BLaER1 treated with 17β-estradiol and CSF1 and Interleukin-3, amounts not matched to agents 10 nM and 100 nM (cell line): ENCODE measurements around the gene INS.

Experiments used
- H3K27ac ChIP-seq, 11 experiments: shearing (Covaris generic); formaldehyde crosslinking; 2 replicates each; pipeline ENCODE4 v1.8.1; 2022
- H3K27me3 ChIP-seq, 11 experiments: shearing (Covaris generic); formaldehyde crosslinking; 2 replicates each; pipeline ENCODE4 v1.8.1; 2022
- H3K36me3 ChIP-seq, 11 experiments: shearing (Covaris generic); formaldehyde crosslinking; 2 replicates each; pipeline ENCODE4 v1.8.1; 2022
- H3K4me1 ChIP-seq, 10 experiments: shearing (Covaris generic); formaldehyde crosslinking; 2 replicates each; pipeline ENCODE4 v1.8.1; 2022
- H3K4me2 ChIP-seq, 11 experiments: shearing (Covaris generic); formaldehyde crosslinking; 2 replicates each; pipeline ENCODE4 v1.8.1; 2022
- H3K4me3 ChIP-seq, 10 experiments: shearing (Covaris generic); formaldehyde crosslinking; 2 replicates each; pipeline ENCODE4 v1.8.1; 2022
- H3K9ac ChIP-seq, 11 experiments: shearing (Covaris generic); formaldehyde crosslinking; 2 replicates each; pipeline ENCODE4 v1.8.1; 2022
- H3K9me3 ChIP-seq, 11 experiments: shearing (Covaris generic); formaldehyde crosslinking; replicated peaks in 1 of 11; 2 replicates each; pipeline ENCODE4 v1.8.1; 2022
- H4K20me1 ChIP-seq, 11 experiments: shearing (Covaris generic); formaldehyde crosslinking; 2 replicates each; pipeline ENCODE4 v1.8.1; 2022
- Cebpa-rat ChIP-seq, 11 experiments: shearing (Covaris generic); IDR thresholded peaks; 2 replicates each; pipeline ENCODE4 v1.8.1; 2022

INS gene

GRCh38 chr11:2157294-2158040, 3.5 kb downstream of the INS start:
- TF ChIP-seq Cebpa-rat (IDR thresholded peaks at IDR 0.05) = no peak

GRCh38 chr11:2156416-2157182, 4.4 kb downstream of the INS start:
- peaks cover 0 to 22% (median 0%) of the 10 kb centered on the region in 11 experiments; a peak in 2 of 22 replicates for H3K27me3 ChIP-seq
- no peak overlapping the region for H3K27ac ChIP-seq
- H4K20me1 ChIP-seq = peaks cover 0 to 36% (median 0%) of the 10 kb centered on the region in 11 experiments; a peak in 7 of 22 replicates
- no peak overlapping the region for H3K4me2 ChIP-seq
- no peaks in the 10 kb centered on the region for H3K9me3 ChIP-seq
- TF ChIP-seq Cebpa-rat (IDR thresholded peaks at IDR 0.05) = no peak
- no peaks in the 10 kb centered on the region for H3K36me3 ChIP-seq
- H3K4me1 ChIP-seq = peaks cover 3 to 15% (median 8%) of the 10 kb centered on the region in 10 experiments; a peak in 17 of 20 replicates
- no peak overlapping the region for H3K4me3 ChIP-seq
- H3K9ac ChIP-seq = no peak overlapping the region

More at GRCh38 chr11:2157294-2158040, 3.5 kb downstream of the INS start:
- peaks cover 0 to 36% (median 0%) of the 10 kb centered on the region in 11 experiments; a peak in 7 of 22 replicates for H4K20me1 ChIP-seq
- no peaks in the 10 kb centered on the region for H3K9me3 ChIP-seq
- H3K4me2 ChIP-seq = no peak overlapping the region
- peaks cover 0 to 12% (median 4%) of the 10 kb centered on the region in 10 experiments; a peak in 7 of 20 replicates for H3K4me1 ChIP-seq
- H3K9ac ChIP-seq = no peak overlapping the region
- no peaks in the 10 kb centered on the region for H3K36me3 ChIP-seq
- H3K27me3 ChIP-seq = peaks cover 0 to 22% (median 0%) of the 10 kb centered on the region in 11 experiments; a peak in 2 of 22 replicates
- no peak overlapping the region for H3K4me3 ChIP-seq
- H3K27ac ChIP-seq = no peak overlapping the region

GRCh38 chr11:2155511-2155910, 5.5 kb downstream of the INS start:
- H3K27me3 ChIP-seq = peaks cover 7 to 26% (median 8%) of the 10 kb centered on the region in 11 experiments
- no peak for TF ChIP-seq Cebpa-rat (IDR thresholded peaks at IDR 0.05)
- peak overlapping the region in 2 of 11 experiments; percentile 18 to 20; a peak in 1 of 22 replicates for H3K9ac ChIP-seq

GRCh38 chr11:2154889-2155288, 6.1 kb downstream of the INS start:
- no peak overlapping the region for H3K27ac ChIP-seq
- TF ChIP-seq Cebpa-rat (IDR thresholded peaks at IDR 0.05) = no peak
- no peak overlapping the region for H3K4me3 ChIP-seq
- H3K9ac ChIP-seq = peak overlapping the region in 2 of 11 experiments; percentile 18 to 20; a peak in 1 of 22 replicates
- H3K4me2 ChIP-seq = peak overlapping the region in 1 of 11 experiments; percentile 21; a peak in 1 of 22 replicates
- no peaks in the 10 kb centered on the region for H3K9me3 ChIP-seq
- peaks cover 4 to 18% (median 9%) of the 10 kb centered on the region in 10 experiments; a peak in 17 of 20 replicates for H3K4me1 ChIP-seq
- no peaks in the 10 kb centered on the region for H3K36me3 ChIP-seq
- H3K27me3 ChIP-seq = peaks cover 13 to 26% (median 14%) of the 10 kb centered on the region in 11 experiments
- peaks cover 0 to 25% (median 0%) of the 10 kb centered on the region in 11 experiments; a peak in 7 of 22 replicates for H4K20me1 ChIP-seq

More at GRCh38 chr11:2155511-2155910, 5.5 kb downstream of the INS start:
- Histone ChIP-seq H3K4me1 (peaks cover 4 to 17% (median 9%) of the 10 kb centered on the region in 10 experiments; a peak in 17 of 20 replicates), H3K4me3 (no peak overlapping the region), H3K36me3 (no peaks in the 10 kb centered on the region), H4K20me1 (peaks cover 0 to 31% (median 0%) of the 10 kb centered on the region in 11 experiments; a peak in 7 of 22 replicates), H3K9me3 (no peaks in the 10 kb centered on the region), H3K27ac (no peak overlapping the region), H3K4me2 (peak overlapping the region in 2 of 11 experiments; percentile 18 to 21; a peak in 2 of 22 replicates)

- Histone ChIP-seq H3K9ac (peak overlapping the region in 1 of 11 experiments; percentile 35; a peak in 1 of 22 replicates), H3K27ac (no peak overlapping the region)
Observed at GRCh38 chr11:2154195-2154585, 6.8 kb downstream of the INS start.

GRCh38 chr11:2153581-2154194, 7.3 kb downstream of the INS start:
- Histone ChIP-seq H3K27ac (no peak overlapping the region), H3K9me3 (no peaks in the 10 kb centered on the region), H4K20me1 (peaks cover 0 to 27% (median 0%) of the 10 kb centered on the region in 11 experiments; a peak in 7 of 22 replicates), H3K9ac (peak overlapping the region in 1 of 11 experiments; percentile 35; a peak in 2 of 22 replicates), H3K36me3 (no peaks in the 10 kb centered on the region), H3K4me1 (peaks cover 4 to 18% (median 9%) of the 10 kb centered on the region in 10 experiments; a peak in 17 of 20 replicates), H3K4me2 (peak overlapping the region in 3 of 11 experiments; percentile 14 to 43 (median 38); a peak in 4 of 22 replicates), H3K27me3 (peaks cover 25 to 34% (median 26%) of the 10 kb centered on the region in 11 experiments), H3K4me3 (no peak overlapping the region)
- TF ChIP-seq Cebpa-rat (IDR thresholded peaks at IDR 0.05) = no peak

More at GRCh38 chr11:2154195-2154585, 6.8 kb downstream of the INS start:
- no peaks in the 10 kb centered on the region for H3K36me3 ChIP-seq
- H3K9me3 ChIP-seq = no peaks in the 10 kb centered on the region
- peaks cover 0 to 22% (median 0%) of the 10 kb centered on the region in 11 experiments; a peak in 7 of 22 replicates for H4K20me1 ChIP-seq
- H3K4me1 ChIP-seq = peaks cover 4 to 18% (median 9%) of the 10 kb centered on the region in 10 experiments; a peak in 17 of 20 replicates
- peak overlapping the region in 3 of 11 experiments; percentile 14 to 43 (median 38); a peak in 4 of 22 replicates for H3K4me2 ChIP-seq
- peaks cover 20 to 29% (median 21%) of the 10 kb centered on the region in 11 experiments for H3K27me3 ChIP-seq
- no peak overlapping the region for H3K4me3 ChIP-seq
- TF ChIP-seq Cebpa-rat (IDR thresholded peaks at IDR 0.05) = no peak

GRCh38 chr11:2151500-2152257, 9.3 kb downstream of the INS start:
- H3K27me3 ChIP-seq = peaks cover 45 to 49% (median 46%) of the 10 kb centered on the region in 11 experiments
- H3K9ac ChIP-seq = peak overlapping the region in 2 of 11 experiments; percentile 23 to 45; a peak in 1 of 22 replicates
- H3K27ac ChIP-seq = no peak overlapping the region
- TF ChIP-seq Cebpa-rat (IDR thresholded peaks at IDR 0.05) = no peak
- H3K9me3 ChIP-seq = no peaks in the 10 kb centered on the region
- peak overlapping the region; percentile 34 to 96 (median 61) for H3K4me2 ChIP-seq
- peaks cover 0 to 38% (median 7%) of the 10 kb centered on the region in 11 experiments; a peak in 7 of 22 replicates for H4K20me1 ChIP-seq
- peaks cover 4 to 24% (median 14%) of the 10 kb centered on the region in 10 experiments; a peak in 18 of 20 replicates for H3K4me1 ChIP-seq
- no peaks in the 10 kb centered on the region for H3K36me3 ChIP-seq
- peak overlapping the region in 2 of 10 experiments; percentile 25 to 31; a peak in 2 of 20 replicates for H3K4me3 ChIP-seq
